ENCODE measurements around the gene CEACAM20.
"Not testable (repeated sequence)": the region's sequence is repeated elsewhere in the genome, so short reads cannot be mapped to it uniquely, and the experiment has no call there.

The CEACAM20 gene

GRCh38 chr19:44567745-44568144 lies 38.3 kb upstream of the CEACAM20 start:
- Histone ChIP-seq H3K27ac (ENCODE audit: low read length) (no peak overlapping the region), H3K27me3 (ENCODE audit: insufficient read depth, low read length) (no peaks in the 10 kb centered on the region), H3K36me3 (ENCODE audit: insufficient read depth, low read depth, low read length) (no peaks in the 10 kb centered on the region), H3K9ac (ENCODE audit: low read depth, low read length) (no peak overlapping the region), H3K9me3 (ENCODE audit: insufficient read depth, low read depth, low read length) (no peaks in the 10 kb centered on the region), H3K4me1 (ENCODE audit: insufficient read depth, low read length) (no peaks in the 10 kb centered on the region), H3K4me3 (ENCODE audit: low read length) (no peak overlapping the region)

GRCh38 chr19:44566984-44567383 lies 37.5 kb upstream of the CEACAM20 start:
- H3K9ac ChIP-seq (ENCODE audit: low read depth, low read length): no peak overlapping the region
- H3K27ac ChIP-seq (ENCODE audit: low read length): no peak overlapping the region
- H3K36me3 ChIP-seq (ENCODE audit: insufficient read depth, low read depth, low read length): no peaks in the 10 kb centered on the region
- no peaks in the 10 kb centered on the region for H3K4me1 ChIP-seq (ENCODE audit: insufficient read depth, low read length)
- H3K27me3 ChIP-seq (ENCODE audit: insufficient read depth, low read length): no peaks in the 10 kb centered on the region
- H3K9me3 ChIP-seq (ENCODE audit: insufficient read depth, low read depth, low read length): no peaks in the 10 kb centered on the region
- no peak overlapping the region for H3K4me3 ChIP-seq (ENCODE audit: low read length)

DNA sequence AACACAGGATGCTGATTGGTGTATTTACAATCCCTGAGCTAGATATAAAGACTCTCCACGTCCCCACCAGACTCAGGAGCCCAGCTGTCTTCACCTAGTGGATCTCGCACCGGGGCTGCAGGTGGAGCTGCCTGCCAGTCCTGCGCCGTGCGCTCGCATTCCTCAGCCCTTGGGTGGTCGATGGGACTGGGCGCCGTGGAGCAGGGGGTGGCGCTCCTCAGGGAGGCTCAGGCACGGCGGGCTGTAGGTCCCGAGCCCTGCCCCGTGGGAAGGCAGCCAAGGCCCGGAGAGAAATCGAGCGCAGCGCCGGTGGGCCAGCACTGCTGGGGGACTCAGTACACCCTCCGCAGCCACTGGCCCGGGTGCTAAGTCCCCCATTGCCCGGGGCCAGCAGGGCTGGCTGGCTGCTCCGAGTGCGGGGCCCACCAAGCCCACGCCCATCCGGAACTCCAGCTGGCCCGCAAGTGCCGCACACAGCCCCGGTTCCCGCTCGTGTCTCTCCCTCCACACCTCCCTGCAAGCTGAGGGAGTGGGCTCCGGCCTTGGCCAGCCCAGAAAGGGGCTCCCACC lies 33.7 kb upstream of the CEACAM20 start:
- not testable (repeated sequence) for H3K9ac ChIP-seq (ENCODE audit: low read depth, low read length); H3K27ac ChIP-seq (ENCODE audit: low read length); H3K36me3 ChIP-seq (ENCODE audit: insufficient read depth, low read depth, low read length); H3K27me3 ChIP-seq (ENCODE audit: insufficient read depth, low read length); H3K4me3 ChIP-seq (ENCODE audit: low read length); H3K9me3 ChIP-seq (ENCODE audit: insufficient read depth, low read depth, low read length); H3K4me1 ChIP-seq (ENCODE audit: insufficient read depth, low read length)

DNA sequence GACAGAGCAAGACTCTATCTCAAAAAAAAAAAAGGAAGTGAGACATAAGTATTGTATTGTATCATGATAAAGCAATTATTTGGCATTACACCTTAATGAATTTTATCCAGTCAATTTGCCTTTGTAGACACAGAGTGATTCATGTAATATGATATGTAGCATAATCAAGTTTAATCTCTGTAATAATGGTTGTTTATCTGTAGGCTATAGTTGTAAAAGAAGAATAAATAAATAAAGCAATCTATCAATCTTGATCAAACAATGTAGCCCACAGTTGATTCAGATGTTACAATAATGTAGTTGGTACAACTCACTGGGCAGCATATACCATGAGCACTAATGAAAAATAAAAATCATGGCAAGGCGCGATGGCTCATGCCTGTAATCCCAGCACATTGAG lies 28.5 kb upstream of the CEACAM20 start:
- Histone ChIP-seq H3K9ac (ENCODE audit: low read depth, low read length) (no peak overlapping the region), H3K9me3 (ENCODE audit: insufficient read depth, low read depth, low read length) (no peaks in the 10 kb centered on the region), H3K27ac (ENCODE audit: low read length) (no peak overlapping the region), H3K36me3 (ENCODE audit: insufficient read depth, low read depth, low read length) (no peaks in the 10 kb centered on the region), H3K4me3 (ENCODE audit: low read length) (no peak overlapping the region), H3K4me1 (ENCODE audit: insufficient read depth, low read length) (no peaks in the 10 kb centered on the region), H3K27me3 (ENCODE audit: insufficient read depth, low read length) (no peaks in the 10 kb centered on the region)

DNA sequence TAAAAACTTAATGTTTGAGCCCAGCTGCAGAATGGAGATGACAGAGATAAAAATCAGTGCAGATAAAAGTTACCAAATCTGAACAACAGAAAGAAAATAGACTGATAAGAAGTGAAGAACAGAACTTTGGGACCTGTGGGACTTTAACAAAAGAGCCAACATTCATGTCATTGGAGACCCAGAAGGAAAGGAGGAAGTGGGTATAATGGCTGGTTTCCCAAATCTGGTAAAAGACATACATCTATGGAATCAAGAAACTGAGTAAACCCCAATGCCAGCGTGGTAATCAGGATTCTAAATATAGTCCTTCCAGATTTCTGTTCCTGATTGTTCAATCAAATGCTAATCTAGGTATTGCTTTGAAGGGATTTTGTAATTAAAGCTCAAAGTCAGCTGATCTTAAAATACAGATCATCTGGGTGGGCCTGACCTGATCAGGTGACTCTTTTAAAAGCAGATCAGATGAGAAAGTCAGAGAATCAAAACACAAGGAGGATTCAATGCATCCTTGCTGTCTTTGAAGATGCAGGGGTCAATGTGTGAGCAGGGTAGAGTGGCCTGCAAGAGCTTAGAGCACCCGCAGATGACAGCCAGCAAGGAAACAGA lies 25.3 kb upstream of the CEACAM20 start:
- H3K4me1 ChIP-seq (ENCODE audit: insufficient read depth, low read length): no peaks in the 10 kb centered on the region

GRCh38 chr19:44553478-44554171 lies 24.1 kb upstream of the CEACAM20 start:
- Histone ChIP-seq H3K9me3 (ENCODE audit: insufficient read depth, low read depth, low read length) (peaks cover 4% of the 10 kb centered on the region; the same call in 1 of the 2 replicates), H3K36me3 (ENCODE audit: insufficient read depth, low read depth, low read length) (no peaks in the 10 kb centered on the region), H3K4me1 (ENCODE audit: insufficient read depth, low read length) (no peaks in the 10 kb centered on the region), H3K4me3 (ENCODE audit: low read length) (no peak overlapping the region), H3K27ac (ENCODE audit: low read length) (no peak overlapping the region), H3K9ac (ENCODE audit: low read depth, low read length) (no peak overlapping the region), H3K27me3 (ENCODE audit: insufficient read depth, low read length) (no peaks in the 10 kb centered on the region)

More for the DNA sequence above, 25.3 kb upstream of the CEACAM20 start:
- Histone ChIP-seq H3K9ac (ENCODE audit: low read depth, low read length) (no peak overlapping the region), H3K9me3 (ENCODE audit: insufficient read depth, low read depth, low read length) (no peaks in the 10 kb centered on the region; the same call in 1 of the 2 replicates), H3K27ac (ENCODE audit: low read length) (no peak overlapping the region), H3K4me3 (ENCODE audit: low read length) (no peak overlapping the region), H3K27me3 (ENCODE audit: insufficient read depth, low read length) (no peaks in the 10 kb centered on the region), H3K36me3 (ENCODE audit: insufficient read depth, low read depth, low read length) (no peaks in the 10 kb centered on the region)

- Histone ChIP-seq H3K27ac (ENCODE audit: low read length) (no peak overlapping the region), H3K9me3 (ENCODE audit: insufficient read depth, low read depth, low read length) (peaks cover 13% of the 10 kb centered on the region; the same call in 1 of the 2 replicates), H3K9ac (ENCODE audit: low read depth, low read length) (no peak overlapping the region), H3K4me3 (ENCODE audit: low read length) (no peak overlapping the region), H3K27me3 (ENCODE audit: insufficient read depth, low read length) (no peaks in the 10 kb centered on the region), H3K4me1 (ENCODE audit: insufficient read depth, low read length) (no peaks in the 10 kb centered on the region), H3K36me3 (ENCODE audit: insufficient read depth, low read depth, low read length) (no peaks in the 10 kb centered on the region)
Observed at GRCh38 chr19:44552324-44552723, 22.8 kb upstream of the CEACAM20 start.

GRCh38 chr19:44551850-44552249 lies 22.4 kb upstream of the CEACAM20 start:
- H3K27ac ChIP-seq (ENCODE audit: low read length): no peak overlapping the region
- H3K36me3 ChIP-seq (ENCODE audit: insufficient read depth, low read depth, low read length): no peaks in the 10 kb centered on the region
- H3K4me1 ChIP-seq (ENCODE audit: insufficient read depth, low read length): no peaks in the 10 kb centered on the region
- no peaks in the 10 kb centered on the region for H3K27me3 ChIP-seq (ENCODE audit: insufficient read depth, low read length)
- no peak overlapping the region for H3K4me3 ChIP-seq (ENCODE audit: low read length)
- H3K9ac ChIP-seq (ENCODE audit: low read depth, low read length): no peak overlapping the region
- peaks cover 13% of the 10 kb centered on the region; the same call in 1 of the 2 replicates for H3K9me3 ChIP-seq (ENCODE audit: insufficient read depth, low read depth, low read length)

GRCh38 chr19:44550976-44551375 lies 21.5 kb upstream of the CEACAM20 start:
- H3K4me1 ChIP-seq (ENCODE audit: insufficient read depth, low read length); H3K27ac ChIP-seq (ENCODE audit: low read length); H3K27me3 ChIP-seq (ENCODE audit: insufficient read depth, low read length); H3K36me3 ChIP-seq (ENCODE audit: insufficient read depth, low read depth, low read length); H3K9ac ChIP-seq (ENCODE audit: low read depth, low read length); H3K4me3 ChIP-seq (ENCODE audit: low read length): not testable (repeated sequence)
- H3K9me3 ChIP-seq (ENCODE audit: insufficient read depth, low read depth, low read length): peaks cover 13% of the 10 kb centered on the region; the same call in 1 of the 2 replicates

- no peak overlapping the region for H3K4me3 ChIP-seq (ENCODE audit: low read length)
- no peak overlapping the region for H3K9ac ChIP-seq (ENCODE audit: low read depth, low read length)
- no peaks in the 10 kb centered on the region for H3K36me3 ChIP-seq (ENCODE audit: insufficient read depth, low read depth, low read length)
- no peaks in the 10 kb centered on the region for H3K4me1 ChIP-seq (ENCODE audit: insufficient read depth, low read length)
- H3K9me3 ChIP-seq (ENCODE audit: insufficient read depth, low read depth, low read length): peaks cover 13% of the 10 kb centered on the region; the same call in 1 of the 2 replicates
- H3K27ac ChIP-seq (ENCODE audit: low read length): no peak overlapping the region
- H3K27me3 ChIP-seq (ENCODE audit: insufficient read depth, low read length): no peaks in the 10 kb centered on the region
Observed at GRCh38 chr19:44549507-44549906, 20.0 kb upstream of the CEACAM20 start.

GRCh38 chr19:44548736-44549135 lies 19.3 kb upstream of the CEACAM20 start:
- Histone ChIP-seq H3K9me3 (ENCODE audit: insufficient read depth, low read depth, low read length) (peaks cover 18% of the 10 kb centered on the region; the same call in 1 of the 2 replicates), H3K4me3 (ENCODE audit: low read length) (no peak overlapping the region), H3K27me3 (ENCODE audit: insufficient read depth, low read length) (no peaks in the 10 kb centered on the region), H3K36me3 (ENCODE audit: insufficient read depth, low read depth, low read length) (no peaks in the 10 kb centered on the region), H3K9ac (ENCODE audit: low read depth, low read length) (no peak overlapping the region), H3K4me1 (ENCODE audit: insufficient read depth, low read length) (no peaks in the 10 kb centered on the region), H3K27ac (ENCODE audit: low read length) (no peak overlapping the region)

- no peaks in the 10 kb centered on the region for H3K4me1 ChIP-seq (ENCODE audit: insufficient read depth, low read length)
- no peaks in the 10 kb centered on the region for H3K36me3 ChIP-seq (ENCODE audit: insufficient read depth, low read depth, low read length)
- no peak overlapping the region for H3K9ac ChIP-seq (ENCODE audit: low read depth, low read length)
- no peaks in the 10 kb centered on the region; the same call in 1 of the 2 replicates for H3K27me3 ChIP-seq (ENCODE audit: insufficient read depth, low read length)
- H3K27ac ChIP-seq (ENCODE audit: low read length): no peak overlapping the region
- peaks cover 44% of the 10 kb centered on the region; the same call in 1 of the 2 replicates for H3K9me3 ChIP-seq (ENCODE audit: insufficient read depth, low read depth, low read length)
- no peak overlapping the region for H3K4me3 ChIP-seq (ENCODE audit: low read length)
Observed at GRCh38 chr19:44544031-44544430, 14.6 kb upstream of the CEACAM20 start.

All from iPS-20b (cell line).